HEK293T (cell line): Measurements from ENCODE around the gene OR4D11.

Source experiments
- CTCF ChIA-PET: fragments of 350-600 bp; formaldehyde crosslinking; extraction: SDS; loops from one replicate; lab custom pipeline; 2021; ENCODE audit warnings: antibody characterized with exemption, inconsistent platforms; lab: Yijun Ruan, JAX
- POLR2A ChIA-PET: fragments of 350-600 bp; formaldehyde crosslinking; extraction: SDS; loops from one replicate; lab custom pipeline; 2020; ENCODE audit warnings: antibody characterized with exemption, inconsistent platforms; lab: Yijun Ruan, JAX
- DNase-seq: peaks from one replicate; pipeline ENCODE4 v3.0.0; 2012; ENCODE audit warnings: mixed read lengths; ENCODE audit errors: extremely low spot score
- ARNT ChIP-seq: fragments of 450-650 bp; IDR thresholded peaks from 2 replicates; pipeline ENCODE4 v1.6.1; 2017; ENCODE audit warnings: mild to moderate bottlenecking
- BHLHE40 ChIP-seq: fragments of 450-650 bp; IDR thresholded peaks from 2 replicates; pipeline ENCODE4 v1.6.1; 2016; ENCODE audit warnings: mild to moderate bottlenecking, moderate library complexity, borderline replicate concordance
- CTBP1 ChIP-seq: fragments of 450-650 bp; IDR thresholded peaks from 2 replicates; pipeline ENCODE4 v1.6.1; 2016; ENCODE audit warnings: borderline replicate concordance
- ELF4 ChIP-seq: fragments of 450-650 bp; IDR thresholded peaks from 2 replicates; pipeline ENCODE4 v1.6.1; 2017; ENCODE audit warnings: antibody characterized with exemption
- FOXA1 ChIP-seq: fragments of 450-650 bp; IDR thresholded peaks from 2 replicates; pipeline ENCODE4 v1.6.1; 2016; ENCODE audit warnings: mild to moderate bottlenecking
- FOXK2 ChIP-seq: fragments of 450-650 bp; IDR thresholded peaks from 2 replicates; pipeline ENCODE4 v1.6.1; 2016; ENCODE audit warnings: mild to moderate bottlenecking
- FOXM1 ChIP-seq: fragments of 450-650 bp; IDR thresholded peaks from 2 replicates; pipeline ENCODE4 v1.6.1; 2017; ENCODE audit warnings: mild to moderate bottlenecking, borderline replicate concordance
- HDGF ChIP-seq: fragments of 450-650 bp; IDR thresholded peaks from 2 replicates; pipeline ENCODE4 v1.6.1; 2017; ENCODE audit warnings: antibody characterized with exemption, borderline replicate concordance
- L3MBTL2 ChIP-seq: fragments of 450-650 bp; conservative IDR thresholded peaks from 2 replicates; pipeline ENCODE4 v1.6.1; 2016; ENCODE audit warnings: mild to moderate bottlenecking
- LEF1 ChIP-seq: fragments of 450-650 bp; IDR thresholded peaks from 2 replicates; pipeline ENCODE4 v1.6.1; 2017; ENCODE audit warnings: mild to moderate bottlenecking, borderline replicate concordance
- NFRKB ChIP-seq: fragments of 450-650 bp; IDR thresholded peaks from 2 replicates; pipeline ENCODE4 v1.6.1; 2016; ENCODE audit warnings: mild to moderate bottlenecking, moderate library complexity
- PKNOX1 ChIP-seq: fragments of 450-650 bp; IDR thresholded peaks from 2 replicates; pipeline ENCODE4 v1.6.1; 2016
- SP1 ChIP-seq: fragments of 450-650 bp; IDR thresholded peaks from 2 replicates; pipeline ENCODE4 v1.6.1; 2017
- SUZ12 ChIP-seq: fragments of 450-650 bp; IDR thresholded peaks from 2 replicates; pipeline ENCODE4 v1.6.1; 2016; ENCODE audit warnings: mild to moderate bottlenecking
- TARDBP ChIP-seq: fragments of 450-650 bp; IDR thresholded peaks from 2 replicates; pipeline ENCODE4 v1.6.1; 2016
- ZNF384 ChIP-seq: fragments of 450-650 bp; IDR thresholded peaks from 2 replicates; pipeline ENCODE4 v1.6.1; 2016

OR4D11 gene

GRCh38 chr11:59503276-59503675 is at the start of gene OR4D11:
Gene OR4D11 (plus strand): TSS chr11:59503576. CDS start chr11:59503576, 0 bp downstream.
- ChIA-PET CTCF (no interaction called here), POLR2A (no interaction called here)

GRCh38 chr11:59456661-59457060 is 46.7 kb upstream of the OR4D11 start, which contains the start of gene OR4D6:
Gene OR4D6 (plus strand): TSS chr11:59456961. CDS start chr11:59456961, 0 bp downstream.
- no peak for TF ChIP-seq ARNT
- no peak for TF ChIP-seq HDGF
- no peak for TF ChIP-seq TARDBP
- TF ChIP-seq LEF1, result no peak
- TF ChIP-seq L3MBTL2, result no peak
- no peak for TF ChIP-seq FOXM1
- no peak for TF ChIP-seq FOXA1
- TF ChIP-seq NFRKB, result no peak
- TF ChIP-seq PKNOX1, result no peak
- no peak for TF ChIP-seq CTBP1
- TF ChIP-seq FOXK2, result no peak
- no peak for TF ChIP-seq ELF4
- TF ChIP-seq ZNF384, result no peak
- ChIA-PET CTCF (no interaction called here), POLR2A (no interaction called here)
- DNase-seq, result no peak

More at GRCh38 chr11:59503276-59503675, at the start of gene OR4D11:
- no peak for DNase-seq
- TF ChIP-seq TARDBP, result no peak
- TF ChIP-seq ZNF384, result no peak
- TF ChIP-seq FOXM1, result no peak
- TF ChIP-seq FOXK2, result no peak
- TF ChIP-seq ELF4, result no peak

- DNase-seq, result no peak
- CTCF ChIA-PET, result no interaction called here
- no peak for TF ChIP-seq LEF1
- POLR2A ChIA-PET, result no interaction called here
Observed at GRCh38 chr11:59459916-59460315, 43.5 kb upstream of the OR4D11 start.

- no peak for TF ChIP-seq ZNF384
- no peak for TF ChIP-seq SUZ12
- no peak for TF ChIP-seq SP1
- no peak for TF ChIP-seq L3MBTL2
- TF ChIP-seq PKNOX1, result no peak
- no peak for TF ChIP-seq NFRKB
- no peak for TF ChIP-seq FOXM1
- TF ChIP-seq FOXA1, result no peak
- no peak for TF ChIP-seq CTBP1
- no peak for TF ChIP-seq FOXK2
- no peak for TF ChIP-seq BHLHE40
- no peak for TF ChIP-seq LEF1
- ChIA-PET CTCF (no interaction called here), POLR2A (no interaction called here)
- no peak for DNase-seq
Observed at GRCh38 chr11:59463190-59463641, 40.2 kb upstream of the OR4D11 start.

GRCh38 chr11:59473015-59473414 is 30.4 kb upstream of the OR4D11 start, which contains the start of gene OR4D10:
Gene OR4D10 (plus strand): TSS chr11:59473315. CDS start chr11:59477430, 4,115 bp downstream.
- TF ChIP-seq CTBP1, result no peak
- no peak for TF ChIP-seq PKNOX1
- no peak for TF ChIP-seq ARNT
- no peak for TF ChIP-seq ZNF384
- TF ChIP-seq HDGF, result no peak
- no peak for TF ChIP-seq FOXK2
- TF ChIP-seq FOXM1, result no peak
- no peak for TF ChIP-seq L3MBTL2
- TF ChIP-seq NFRKB, result no peak
- no peak for TF ChIP-seq FOXA1
- no peak for TF ChIP-seq BHLHE40
- TF ChIP-seq SP1, result no peak
- TF ChIP-seq LEF1, result no peak
- no peak for TF ChIP-seq SUZ12
- no peak for TF ChIP-seq TARDBP
- no peak for TF ChIP-seq ELF4
- CTCF ChIA-PET, result no interaction called here
- DNase-seq, result no peak
- POLR2A ChIA-PET, result no interaction called here

GRCh38 chr11:59475176-59475575 is 28.2 kb upstream of the OR4D11 start:
- ChIA-PET POLR2A (no interaction called here), CTCF (no interaction called here)
- no peak for TF ChIP-seq FOXK2
- TF ChIP-seq FOXM1, result no peak
- TF ChIP-seq BHLHE40, result no peak
- no peak for TF ChIP-seq ELF4
- no peak for TF ChIP-seq PKNOX1
- TF ChIP-seq CTBP1, result no peak
- no peak for TF ChIP-seq HDGF
- no peak for TF ChIP-seq LEF1
- TF ChIP-seq ZNF384, result no peak
- no peak for TF ChIP-seq NFRKB
- no peak for TF ChIP-seq FOXA1
- no peak for TF ChIP-seq SUZ12
- TF ChIP-seq L3MBTL2, result no peak
- no peak for TF ChIP-seq ARNT
- TF ChIP-seq TARDBP, result no peak
- TF ChIP-seq SP1, result no peak
- no peak for DNase-seq
